Esophagus muscularis mucosa (tissue), 4 donors: ENCODE data around the gene BMS1. TPM values are rescaled to one million over a fixed set of nuclear protein-coding genes. Genes with fewer than 3 reads are reported as not detected.
A peak's percentile ranks its signal among the peaks of the same experiment; 100 is the strongest.

Experiments used
- DNase-seq: peaks from one replicate; pipeline ENCODE4 v3.0.0-alpha.2; 2017; ENCODE audit errors: extremely low spot score
- H3K27ac ChIP-seq, 4 donors: fragments of 200-600 bp; sonication (generic); replicated peaks in 1 of 4; 1 replicate in 3 of 4; 2 replicates in 1 of 4; pipeline ENCODE4 v1.5.1; 2016 to 2019; ENCODE audit warnings: mild to moderate bottlenecking in 1 of 4
- H3K27me3 ChIP-seq, 4 donors: fragments of 200-600 bp; sonication (generic); one replicate each; pipeline versions ENCODE4 v1.5.1 to v1.6.0; 2016 to 2019
- H3K36me3 ChIP-seq, 4 donors: fragments of 200-600 bp; sonication (generic); one replicate each; pipeline ENCODE4 v1.5.1; 2016 to 2019
- H3K4me1 ChIP-seq, 4 donors: fragments of 200-600 bp; sonication (generic); one replicate each; pipeline ENCODE4 v1.5.1; 2016 to 2019
- H3K4me3 ChIP-seq, 4 donors: fragments of 200-600 bp; sonication (generic); 1 replicate in 2 of 4; 2 replicates in 2 of 4; pipeline ENCODE4 v1.5.1; 2016 to 2019; ENCODE audit warnings: mild to moderate bottlenecking in 4 of 4, moderate library complexity in 1 of 4
- H3K9me3 ChIP-seq, 4 donors: fragments of 200-600 bp; sonication (generic); 1 replicate in 3 of 4; 2 replicates in 1 of 4; pipeline ENCODE4 v1.5.1; 2016 to 2019
- EP300 ChIP-seq: sonication (generic); formaldehyde crosslinking; IDR thresholded peaks from one replicate; pipeline ENCODE4 v1.6.1; 2017; ENCODE audit warnings: antibody characterized with exemption
- POLR2A ChIP-seq: fragments of 450-650 bp; IDR thresholded peaks from one replicate; pipeline ENCODE4 v1.6.1; 2017; ENCODE audit warnings: antibody characterized with exemption, moderate library complexity, mild to moderate bottlenecking, low read depth
- POLR2AphosphoS5 ChIP-seq, 2 donors: sonication (generic); formaldehyde crosslinking; IDR thresholded peaks; one replicate each; pipeline ENCODE4 v1.6.1; 2017; ENCODE audit warnings: antibody characterized with exemption in 2 of 2
- WGBS: methylation state at CpG from one replicate; pipeline ENCODE4 v1.1.5; 2018; 5-methylcytosine and 5-hydroxymethylcytosine counted together
- intact Hi-C: fragments of 100-400 bp; cut with DNase I; formaldehyde crosslinking; loops from one replicate; pipeline ENCODE4 v1.15.1; 2023
- total RNA-seq, 4 donors: library from RNA; depleted of rRNA; stranded (reverse); fragments of >200 nt; gene quantifications; one replicate each; pipeline versions ENCODE4 v1.1.0 to v1.2.1, GENCODE V29; 2016
- TF ChIP-seq, protein P1 (sequence below), 3 experiments: fragments of 200-600 bp in 2 of 3; fragments of 450-650 bp in 1 of 3; sonication (generic) in 2 of 3; IDR thresholded peaks; one replicate each; pipeline ENCODE4 v1.5.1; 2017 to 2019; ENCODE audit warnings: antibody characterized with exemption in 3 of 3, mild to moderate bottlenecking in 2 of 3, moderate library complexity in 1 of 3

Gene BMS1
- total RNA-seq, 4 donors from 2014 or later: 10.4 to 14.6 (median 14.3) TPM

DNA sequence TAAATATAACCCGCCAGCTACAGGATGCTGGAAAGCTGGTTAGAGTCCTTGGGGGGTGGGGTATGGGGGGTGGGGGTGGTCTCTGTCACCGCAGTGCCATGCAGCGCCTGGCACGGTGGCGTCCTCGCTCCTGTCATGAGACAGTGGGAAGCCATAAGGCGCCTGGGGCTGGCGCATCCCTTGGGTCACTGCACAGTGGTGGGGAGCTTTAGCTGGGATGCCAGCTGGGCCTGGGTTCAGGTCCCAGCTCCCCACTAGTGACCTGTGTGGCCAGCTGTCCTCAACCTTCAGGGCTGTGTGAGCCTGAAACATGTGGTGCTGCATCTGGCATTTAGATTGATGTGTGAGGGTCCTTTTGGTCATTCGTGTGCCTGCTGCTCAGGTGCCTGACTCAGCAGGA, 93.9 kb downstream of the BMS1 start:
- no peak overlapping the region for H3K27ac ChIP-seq
- 84% methylated on average over 2 of the region's 9 CpGs for whole genome bisulfite sequencing
- TF ChIP-seq EP300 (no peak), POLR2AphosphoS5 (IDR thresholded peaks at IDR 0.05) (no peak), POLR2A (no peak)
- TF ChIP-seq, protein P1, sequence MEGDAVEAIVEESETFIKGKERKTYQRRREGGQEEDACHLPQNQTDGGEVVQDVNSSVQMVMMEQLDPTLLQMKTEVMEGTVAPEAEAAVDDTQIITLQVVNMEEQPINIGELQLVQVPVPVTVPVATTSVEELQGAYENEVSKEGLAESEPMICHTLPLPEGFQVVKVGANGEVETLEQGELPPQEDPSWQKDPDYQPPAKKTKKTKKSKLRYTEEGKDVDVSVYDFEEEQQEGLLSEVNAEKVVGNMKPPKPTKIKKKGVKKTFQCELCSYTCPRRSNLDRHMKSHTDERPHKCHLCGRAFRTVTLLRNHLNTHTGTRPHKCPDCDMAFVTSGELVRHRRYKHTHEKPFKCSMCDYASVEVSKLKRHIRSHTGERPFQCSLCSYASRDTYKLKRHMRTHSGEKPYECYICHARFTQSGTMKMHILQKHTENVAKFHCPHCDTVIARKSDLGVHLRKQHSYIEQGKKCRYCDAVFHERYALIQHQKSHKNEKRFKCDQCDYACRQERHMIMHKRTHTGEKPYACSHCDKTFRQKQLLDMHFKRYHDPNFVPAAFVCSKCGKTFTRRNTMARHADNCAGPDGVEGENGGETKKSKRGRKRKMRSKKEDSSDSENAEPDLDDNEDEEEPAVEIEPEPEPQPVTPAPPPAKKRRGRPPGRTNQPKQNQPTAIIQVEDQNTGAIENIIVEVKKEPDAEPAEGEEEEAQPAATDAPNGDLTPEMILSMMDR (IDR thresholded peaks at IDR 0.05): no peak
- no peaks in the 10 kb centered on the region for H3K9me3 ChIP-seq
- intact Hi-C loops: no loop called here
- peaks cover 0 to 9% (median 8%) of the 10 kb centered on the region in 4 donors for H3K4me1 ChIP-seq
- H3K36me3 ChIP-seq: no peaks in the 10 kb centered on the region
- peak; percentile 57 for DNase-seq
- no peak overlapping the region for H3K4me3 ChIP-seq
- peaks cover 0 to 56% (median 0%) of the 10 kb centered on the region in 4 donors for H3K27me3 ChIP-seq

DNA sequence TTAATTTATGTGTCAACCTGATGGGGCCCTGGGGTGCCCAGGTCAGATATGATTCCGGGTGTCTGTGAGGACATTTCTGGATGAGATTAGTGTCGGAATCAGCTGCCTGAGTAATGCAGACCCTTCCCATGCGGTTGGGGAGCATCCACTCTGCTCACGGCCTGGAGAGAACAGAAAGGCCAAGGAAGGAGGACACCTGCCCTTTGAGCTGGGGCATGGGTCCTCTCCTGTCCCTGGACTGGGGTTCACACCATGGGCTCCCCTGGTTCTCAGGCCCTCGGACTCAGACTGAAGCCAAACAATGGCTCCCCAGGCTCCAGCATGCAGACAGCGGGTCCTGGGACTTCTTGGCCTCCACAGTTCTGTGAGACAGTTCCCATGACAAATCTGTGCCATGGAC, 94.3 kb downstream of the BMS1 start:
- Histone ChIP-seq H3K9me3 (peaks cover 0 to 1% (median under 1%) of the 10 kb centered on the region in 4 donors), H3K4me1 (peaks cover 0 to 9% (median 7%) of the 10 kb centered on the region in 4 donors), H3K27ac (no peak overlapping the region), H3K4me3 (no peak overlapping the region), H3K27me3 (peaks cover 0 to 56% (median 0%) of the 10 kb centered on the region in 4 donors), H3K36me3 (no peaks in the 10 kb centered on the region)
- TF ChIP-seq POLR2A: no peak
- TF ChIP-seq, protein P1 (IDR thresholded peaks at IDR 0.05): no peak
- 91% methylated on average over 6 of the region's 6 CpGs for WGBS
- intact Hi-C loops: no loop called here
- peak; percentile 68 for DNase-seq

DNA sequence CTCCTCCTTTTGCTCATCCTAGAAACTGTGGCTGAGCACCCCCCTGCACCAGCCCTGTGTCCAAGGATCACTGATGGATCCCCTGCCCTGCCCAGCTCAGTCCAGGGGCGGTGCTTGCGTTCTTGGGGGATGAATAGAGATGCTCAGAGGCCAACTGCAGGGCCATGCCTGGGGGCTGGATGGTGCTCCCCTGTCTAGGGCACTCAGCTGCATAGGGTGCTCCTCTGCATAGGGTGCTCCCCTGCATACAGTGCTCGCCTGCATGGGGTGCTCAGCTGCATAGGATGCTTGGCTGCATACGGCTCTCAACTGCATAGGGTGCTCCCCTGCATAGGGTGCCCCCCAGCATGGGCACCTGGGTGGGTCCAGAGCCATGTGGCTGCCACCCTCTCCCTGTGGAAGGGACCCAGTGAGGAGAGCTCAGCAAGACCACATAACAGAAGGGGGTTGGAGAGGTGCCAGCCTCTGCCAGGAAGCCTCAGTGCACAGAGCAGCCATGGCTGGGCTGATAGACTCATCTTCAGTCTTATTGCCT, 95.0 kb downstream of the BMS1 start:
- Histone ChIP-seq H3K27me3 (peaks cover 0 to 56% (median 0%) of the 10 kb centered on the region in 4 donors), H3K4me1 (peaks cover 0 to 9% (median 7%) of the 10 kb centered on the region in 4 donors), H3K4me3 (no peak overlapping the region), H3K9me3 (peaks cover 0 to 7% (median 6%) of the 10 kb centered on the region in 4 donors), H3K27ac (no peak overlapping the region), H3K36me3 (no peaks in the 10 kb centered on the region)
- intact Hi-C loops: no loop called here
- TF ChIP-seq POLR2AphosphoS5 (IDR thresholded peaks at IDR 0.05): no peak
- no peak for TF ChIP-seq EP300
- TF ChIP-seq, protein P1 (IDR thresholded peaks at IDR 0.05): no peak
- DNase-seq: peak; percentile 88
- whole genome bisulfite sequencing: no CpG with 5 or more reads among the region's 4 CpGs

DNA sequence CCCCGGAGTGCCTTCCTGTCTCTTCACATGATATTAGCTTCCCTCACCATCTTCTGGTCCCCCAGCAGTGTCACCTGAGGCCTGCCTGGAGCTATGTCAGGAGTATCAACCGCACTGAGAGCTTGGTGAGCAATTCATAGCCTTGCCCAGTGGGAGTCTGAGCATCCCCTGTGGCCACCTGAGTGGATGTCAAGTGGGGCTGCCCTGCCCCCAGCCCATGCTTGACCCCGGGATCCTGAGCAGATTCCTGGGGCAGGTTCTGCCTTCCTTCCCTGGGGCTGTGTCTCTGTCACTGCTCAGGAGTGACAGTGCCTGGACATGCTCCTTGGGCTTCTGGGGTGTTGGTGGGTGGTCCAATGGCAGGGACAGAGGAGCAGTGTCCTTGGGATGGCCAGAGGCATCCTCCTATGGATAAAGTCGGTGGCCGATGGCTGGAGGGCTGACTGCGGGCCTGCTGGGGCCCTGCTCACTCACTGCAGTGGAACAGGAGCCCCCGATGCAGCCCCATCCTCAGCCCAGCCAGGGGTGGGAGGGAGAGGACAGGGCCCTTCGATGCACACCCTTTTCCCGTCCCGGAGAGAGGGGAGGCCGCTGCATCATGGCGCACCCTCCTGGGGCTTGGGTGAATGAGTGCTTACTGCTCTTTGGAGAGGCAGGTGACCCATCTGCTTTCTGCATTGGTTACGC, 95.7 kb downstream of the BMS1 start:
- TF ChIP-seq, protein P1 (IDR thresholded peaks at IDR 0.05): no peak
- TF ChIP-seq EP300: no peak
- TF ChIP-seq POLR2A: no peak
- TF ChIP-seq POLR2AphosphoS5 (IDR thresholded peaks at IDR 0.05): no peak
- DNase-seq: peak; percentile 37
- peaks cover 0 to 14% (median 11%) of the 10 kb centered on the region in 4 donors for H3K9me3 ChIP-seq
- H3K36me3 ChIP-seq: no peaks in the 10 kb centered on the region
- 89% methylated on average over 9 of the region's 13 CpGs for WGBS
- intact Hi-C loops: no loop called here
- H3K4me3 ChIP-seq: no peak overlapping the region
- no peak overlapping the region for H3K27ac ChIP-seq
- peaks cover 0 to 56% (median 0%) of the 10 kb centered on the region in 4 donors for H3K27me3 ChIP-seq
- peaks cover 0 to 9% (median 7%) of the 10 kb centered on the region in 4 donors for H3K4me1 ChIP-seq
